SK-N-MC (cell line): Measurements from ENCODE around the gene INS.

ENCODE experiments used
- EZH2 ChIP-seq: fragments of 200-600 bp; sonication (generic); IDR thresholded peaks from one replicate; pipeline ENCODE4 v1.6.1; 2017; ENCODE audit warnings: antibody characterized with exemption
- FOXP2 ChIP-seq: optimal IDR thresholded peaks from 2 replicates; pipeline ENCODE3; 2011; ENCODE audit warnings: mild to moderate bottlenecking, moderate library complexity; ENCODE audit not compliant: insufficient read depth; ENCODE audit errors: extremely low read length, control extremely low read depth
- POLR2AphosphoS5 ChIP-seq: IDR thresholded peaks from 2 replicates; pipeline ENCODE4 v1.6.1; 2012; ENCODE audit warnings: mild to moderate bottlenecking, low read depth, low read length, borderline replicate concordance

DNA sequence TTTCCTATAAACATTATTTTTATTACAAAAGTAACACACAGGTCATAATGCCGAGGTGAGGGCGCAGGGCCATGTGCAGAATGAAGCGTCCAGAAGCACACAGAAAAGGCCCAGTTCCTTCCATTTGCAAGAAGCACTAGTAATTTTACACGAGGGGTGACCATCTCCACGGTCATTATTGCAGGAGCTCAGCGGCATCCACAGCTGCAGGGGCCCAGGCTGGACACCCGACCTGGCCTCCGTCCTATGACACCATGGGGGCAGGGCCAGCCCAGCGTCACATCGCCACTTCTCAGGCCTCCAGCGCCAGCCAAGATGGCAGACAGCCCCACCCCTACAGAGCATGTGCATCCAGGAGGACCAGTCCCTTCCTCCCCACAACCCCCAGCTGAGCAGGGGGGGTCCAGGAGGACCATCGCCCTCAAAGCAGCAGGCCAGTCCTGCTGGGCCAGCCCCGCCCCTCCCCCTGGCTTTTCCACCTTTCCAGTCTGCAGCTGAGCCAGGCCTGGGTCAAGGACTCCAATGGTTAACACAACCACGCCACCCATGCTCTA, 25.3 kb downstream of the INS start:
- TF ChIP-seq POLR2AphosphoS5 (no peak), FOXP2 (no peak), EZH2 (no peak)
